Heart right ventricle (tissue), 16 donors: Measurements from ENCODE around the gene WASF2. TPM values are rescaled to one million over a fixed set of nuclear protein-coding genes. Genes with fewer than 3 reads are reported as not detected.

ENCODE experiments used
- ATAC-seq, 8 donors: fragments of 200-7000 bp; cut with Tn5 transposase; one replicate each; pipeline ENCODE4 v1.9.1; 2020; ENCODE audit warnings: mild to moderate bottlenecking in 8 of 8, moderate library complexity in 8 of 8, moderate number of reproducible peaks in 1 of 8
- DNase-seq, 2 donors: peaks; one replicate each; pipeline ENCODE4 v3.0.0-alpha.2; 2020
- H3K27ac ChIP-seq, 10 donors: fragments of 200-600 bp; sonication (generic) in 2 of 10; one replicate each; pipeline versions ENCODE4 v1.5.0 to v1.8.0; 2020 to 2022; ENCODE audit warnings: mild to moderate bottlenecking in 3 of 10
- H3K27me3 ChIP-seq, 7 donors: fragments of 200-600 bp; one replicate each; pipeline ENCODE4 v1.8.0; 2021 to 2022; ENCODE audit warnings: mild to moderate bottlenecking in 2 of 7
- H3K36me3 ChIP-seq, 9 donors: fragments of 200-600 bp; sonication (generic) in 1 of 9; one replicate each; pipeline versions ENCODE4 v1.5.0 to v1.8.0; 2020 to 2022; ENCODE audit warnings: mild to moderate bottlenecking in 2 of 9
- H3K4me1 ChIP-seq, 9 donors: fragments of 200-600 bp; sonication (generic) in 1 of 9; one replicate each; pipeline versions ENCODE4 v1.5.0 to v1.8.0; 2020 to 2022; ENCODE audit warnings: mild to moderate bottlenecking in 4 of 9
- H3K4me3 ChIP-seq, 10 donors: fragments of 200-600 bp; sonication (generic) in 2 of 10; one replicate each; pipeline versions ENCODE4 v1.5.0 to v1.8.0; 2020 to 2022; ENCODE audit warnings: mild to moderate bottlenecking in 7 of 10, moderate library complexity in 2 of 10
- H3K9me3 ChIP-seq, 11 donors: fragments of 200-600 bp in 10 of 11; sonication (generic) in 2 of 11; one replicate each; pipeline versions ENCODE4 v1.5.0 to v1.8.0; 2013 to 2022; ENCODE audit warnings: mild to moderate bottlenecking in 2 of 11, control low read depth in 1 of 11, moderate library complexity in 1 of 11
- CTCF ChIP-seq, 9 donors: fragments of 200-600 bp; sonication (generic) in 2 of 9; IDR thresholded peaks; one replicate each; pipeline versions ENCODE4 v1.5.0 to v1.8.0; 2021 to 2022; ENCODE audit warnings: antibody characterized with exemption in 9 of 9, mild to moderate bottlenecking in 5 of 9, moderate library complexity in 1 of 9
- WGBS, 2 donors: extraction: QIAGEN DNeasy Blood & Tissue Kit; methylation state at CpG; one replicate each; pipeline ENCODE4 v1.1.7; 2013; ENCODE audit warnings: inconsistent platforms in 1 of 2; 5-methylcytosine and 5-hydroxymethylcytosine counted together
- intact Hi-C, 10 donors: fragments of 100-400 bp; cut with DNase I; formaldehyde crosslinking; loops; one replicate each; pipeline versions ENCODE4 v1.11.1 to v1.14.2; 2022
- polyA plus RNA-seq, 2 donors: library from polyadenylated mRNA; stranded (reverse); fragments of 200-250 nt; gene quantifications; one replicate each; pipeline ENCODE4 v1.2.3, GENCODE V29; 2013
- total RNA-seq, 10 donors: library from RNA; stranded (reverse); fragmentation: NEBNext Ultra II Directional in 3 of 10; extraction: Animal tissue kit (Norgen Biotek cat#: 25700) in 3 of 10; gene quantifications; one replicate each; pipeline versions ENCODE4 v1.2.1 to v1.2.4, GENCODE V29; 2021 to 2023
- donor health status: Arrhythmogenic right ventricular cardiomyopathy.
- donor health status: ischemic (EF 13 %, LVEDD 7.1; RV severe dilation, severe dysfunction).
- donor health status: healthy with polysubstance abuse.
- donor health status: DM: no; HTN: yes; CAD: no.
- donor health status: DM: no; HTN: no; CAD: no.
- donor health status: ischemic (EF 25% LVEDD 6.9; RV normal size, moderate dysfunction).
- donor health status: ischemic (EF 25% LVEDD 5.7; RV mildly dilated, moderate dysfunction).
- donor health status: healthy.
- donor health status: DM: yes; HTN: yes; CAD: no.
- donor health status: Ischemic cardiomyopathy.
- donor health status: ischemic (EF 35%, LVEDD 5.7; RV mildly dilated, moderate dysfunction).
- donor health status: nonischemic (EF 11% LVEDD 7.7; RV severe dilation, severe dysfunction).
- donor health status: DM: yes; HTN: yes; CAD: no.
- donor health status: PGD.
- donor health status: ischemic (EF 29% LVEDD 5.4; RV normal size, mild dysfunction).
- donor health status: nonischemic (EF 23%, LVEDD 6.1; RV moderate dilation, normal function).

Gene WASF2
- total and polyA plus RNA-seq, 12 donors = 19.6 to 75.4 (median 50.5) TPM

GRCh38 chr1:27367160-27367650, 122.8 kb downstream of the WASF2 start:
- H3K36me3 ChIP-seq = peaks cover 5 to 28% (median 21%) of the 10 kb centered on the region in 9 donors
- peaks cover 25 to 60% (median 41%) of the 10 kb centered on the region in 9 donors for H3K4me1 ChIP-seq
- DNase-seq (no peak), ATAC-seq (no peak)
- H3K9me3 ChIP-seq = no peaks in the 10 kb centered on the region
- peak overlapping the region; percentile 97 to 100 (median 98) for H3K27ac ChIP-seq
- no peaks in the 10 kb centered on the region for H3K27me3 ChIP-seq
- intact Hi-C loops = loop anchor here in 4 of 10 donors (2.0 to 5.0 kb wide), 3 partner anchors 22 to 62 kb away; partner anchors contain the start of gene TMEM222 (in 2 of the 4)
- peak overlapping the region; percentile 45 to 90 (median 77) for H3K4me3 ChIP-seq
- WGBS, 2 donors = 32 to 39% methylated on average over 8 of the region's 8 CpGs
- TF ChIP-seq CTCF (IDR thresholded peaks at IDR 0.05) = no peak

- Histone ChIP-seq H3K27ac (peak within 1 kb of the TSS; percentile 97 to 100 (median 98)), H3K9me3 (no peaks in the 10 kb centered on the region), H3K36me3 (peaks cover 5 to 34% (median 26%) of the 10 kb centered on the region in 9 donors), H3K27me3 (no peaks in the 10 kb centered on the region), H3K4me3 (peak within 1 kb of the TSS; percentile 45 to 90 (median 77)), H3K4me1 (peaks cover 25 to 60% (median 41%) of the 10 kb centered on the region in 9 donors)
- peak; percentile 6 to 56 (median 37) for TF ChIP-seq CTCF (IDR thresholded peaks at IDR 0.05)
- 0 to 1% methylated on average over 59 to 67 of the region's 67 CpGs for WGBS, 2 donors
- DNase-seq = peak; percentile 89 to 90
- intact Hi-C loops = loop anchor here in 4 of 10 donors (1.0 to 5.0 kb wide), 4 partner anchors 22 to 62 kb away; partner anchors contain the start of gene TMEM222 (in 2 of the 4)
- peak; percentile 67 to 86 (median 82) for ATAC-seq
Observed at GRCh38 chr1:27366411-27367159, 123.4 kb downstream of the WASF2 start, which contains the start of gene MAP3K6. Gene MAP3K6, minus strand, starts transcription at chr1:27366961. Its CDS starts 364 bp downstream, at chr1:27366597.

GRCh38 chr1:27366113-27366410, 123.9 kb downstream of the WASF2 start:
- 0 to 1% methylated on average over 30 of the region's 30 CpGs for WGBS, 2 donors
- H3K4me3 ChIP-seq = peak overlapping the region; percentile 45 to 90 (median 77)
- peaks cover 25 to 61% (median 41%) of the 10 kb centered on the region in 9 donors for H3K4me1 ChIP-seq
- H3K27ac ChIP-seq = peak overlapping the region; percentile 97 to 100 (median 98)
- peak; percentile 66 to 83 (median 78) for ATAC-seq
- TF ChIP-seq CTCF (IDR thresholded peaks at IDR 0.05) = no peak
- intact Hi-C loops = loop anchor here in 4 of 10 donors (1.0 to 5.0 kb wide), 4 partner anchors 23 to 63 kb away; partner anchors contain the start of gene TMEM222 (in 2 of the 4)
- peaks cover 6 to 39% (median 31%) of the 10 kb centered on the region in 9 donors for H3K36me3 ChIP-seq
- H3K27me3 ChIP-seq = no peaks in the 10 kb centered on the region
- DNase-seq = peak; percentile 92 to 94
- H3K9me3 ChIP-seq = no peaks in the 10 kb centered on the region

- DNase-seq (peak; percentile 90 to 92), ATAC-seq (peak; percentile 75 to 90 (median 83))
- H3K36me3 ChIP-seq = peaks cover 6 to 44% (median 35%) of the 10 kb centered on the region in 9 donors
- 2 to 3% methylated on average over 40 of the region's 40 CpGs for WGBS, 2 donors
- H3K9me3 ChIP-seq = no peaks in the 10 kb centered on the region
- peak overlapping the region; percentile 97 to 100 (median 98) for H3K27ac ChIP-seq
- peaks cover 25 to 66% (median 43%) of the 10 kb centered on the region in 9 donors for H3K4me1 ChIP-seq
- peak overlapping the region; percentile 45 to 90 (median 77) for H3K4me3 ChIP-seq
- no peak for TF ChIP-seq CTCF (IDR thresholded peaks at IDR 0.05)
- no peaks in the 10 kb centered on the region for H3K27me3 ChIP-seq
- intact Hi-C loops = loop anchor here in 4 of 10 donors (1.0 to 5.0 kb wide), 4 partner anchors 23 to 63 kb away; partner anchors contain the start of gene TMEM222 (in 2 of the 4)
Observed at GRCh38 chr1:27365372-27366112, 124.4 kb downstream of the WASF2 start.
